Mesendoderm (in vitro differentiated cells): ENCODE data around the gene ADGRG6.

ENCODE experiments used
- DNase-seq: peaks from one replicate; pipeline ENCODE4 v3.0.0; 2013
- H2AK5ac ChIP-seq: 2 replicates; pipeline ENCODE4 v1.6.1; 2013; ENCODE audit warnings: low read length, inconsistent platforms
- H2BK120ac ChIP-seq: 2 replicates; pipeline ENCODE4 v1.6.1; 2013; ENCODE audit warnings: low read depth, mild to moderate bottlenecking, low read length, moderate library complexity, mixed read lengths
- H2BK15ac ChIP-seq: replicated peaks from 2 replicates; pipeline ENCODE4 v1.6.1; 2013; ENCODE audit warnings: low read depth, mild to moderate bottlenecking, moderate library complexity
- H2BK5ac ChIP-seq: 2 replicates; pipeline ENCODE4 v1.6.1; 2013; ENCODE audit warnings: low read length, inconsistent platforms
- H3K18ac ChIP-seq: 2 replicates; pipeline ENCODE4 v1.6.1; 2013; ENCODE audit warnings: mild to moderate bottlenecking, low read length, mixed read lengths
- H3K23ac ChIP-seq: one replicate; pipeline ENCODE4 v1.6.1; 2013; ENCODE audit warnings: low read length
- H3K27ac ChIP-seq: 2 replicates; pipeline ENCODE4 v1.5.1; 2013; ENCODE audit warnings: low read depth, mild to moderate bottlenecking, inconsistent platforms, low read length, moderate library complexity
- H3K27me3 ChIP-seq: 2 replicates; pipeline ENCODE4 v1.6.1; 2013; ENCODE audit warnings: low read length, control low read depth, mild to moderate bottlenecking, inconsistent platforms; ENCODE audit not compliant: insufficient read depth, poor library complexity
- H3K36me3 ChIP-seq: 2 replicates; pipeline ENCODE4 v1.6.1; 2013; ENCODE audit warnings: low read length, inconsistent platforms; ENCODE audit not compliant: control insufficient read depth, insufficient read depth
- H3K4ac ChIP-seq: one replicate; pipeline ENCODE4 v1.6.1; 2013; ENCODE audit warnings: low read depth, mild to moderate bottlenecking, low read length, moderate library complexity
- H3K4me1 ChIP-seq: 2 replicates; pipeline ENCODE4 v1.6.1; 2013; ENCODE audit warnings: low read depth, low read length, inconsistent platforms; ENCODE audit not compliant: control insufficient read depth
- H3K4me2 ChIP-seq: 2 replicates; pipeline ENCODE4 v1.6.1; 2013; ENCODE audit warnings: low read length
- H3K4me3 ChIP-seq: 2 replicates; pipeline ENCODE4 v1.5.1; 2013; ENCODE audit warnings: mild to moderate bottlenecking, low read length
- H3K56ac ChIP-seq: one replicate; pipeline ENCODE4 v1.6.1; 2013; ENCODE audit warnings: low read length
- H3K79me1 ChIP-seq: 2 replicates; pipeline ENCODE4 v1.6.1; 2013; ENCODE audit warnings: low read length, inconsistent platforms
- H3K79me2 ChIP-seq: 2 replicates; pipeline ENCODE4 v1.6.1; 2013; ENCODE audit warnings: mild to moderate bottlenecking, low read length; ENCODE audit not compliant: control insufficient read depth, insufficient read depth
- H3K9ac ChIP-seq: 2 replicates; pipeline ENCODE4 v1.6.1; 2013; ENCODE audit warnings: low read length, inconsistent platforms
- H4K5ac ChIP-seq: one replicate; pipeline ENCODE4 v1.6.1; 2013; ENCODE audit warnings: low read length
- H4K8ac ChIP-seq: one replicate; pipeline ENCODE4 v1.6.1; 2013; ENCODE audit warnings: low read depth, mild to moderate bottlenecking, control low read depth, low read length, moderate library complexity
- WGBS: extraction: QIAGEN DNeasy Blood & Tissue Kit; methylation state at CpG from one replicate; pipeline ENCODE4 v1.1.7; 2013; ENCODE audit warnings: low lambda C conversion rate, missing lambda C conversion rate; ENCODE audit not compliant: insufficient coverage; ENCODE audit errors: extremely low coverage; 5-methylcytosine and 5-hydroxymethylcytosine counted together

ADGRG6 gene

DNA sequence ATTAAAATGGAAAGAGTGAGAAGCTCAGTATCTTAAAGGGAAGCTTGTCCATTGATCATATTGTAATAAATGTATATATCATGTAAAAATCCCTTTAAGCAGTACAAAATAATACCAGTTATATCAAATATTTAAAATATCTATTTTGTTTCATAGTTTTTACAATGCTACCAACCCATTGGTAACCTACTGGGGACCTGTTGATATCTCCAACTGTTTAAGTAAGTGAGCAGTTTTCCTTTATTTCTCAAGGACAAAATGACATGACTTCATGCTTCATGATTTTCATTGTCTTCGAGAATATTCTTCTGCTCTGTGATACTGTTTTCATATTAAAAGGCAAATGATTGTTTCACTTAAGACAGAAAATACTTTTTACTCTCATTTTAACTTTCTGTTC is 100.0 kb downstream of the ADGRG6 start:
- Histone ChIP-seq H3K27me3 (no peaks in the 10 kb centered on the region), H3K79me2 (no peaks in the 10 kb centered on the region), H3K4ac (no peak overlapping the region), H3K4me2 (no peak overlapping the region), H2BK15ac (no peak overlapping the region), H3K36me3 (no peaks in the 10 kb centered on the region), H2BK5ac (no peak overlapping the region), H3K4me3 (no peak overlapping the region), H3K56ac (no peak overlapping the region), H3K27ac (no peak overlapping the region), H4K5ac (no peak overlapping the region), H2BK120ac (no peak overlapping the region), H3K4me1 (peaks cover 6% of the 10 kb centered on the region), H2AK5ac (no peak overlapping the region), H4K8ac (no peak overlapping the region), H3K9ac (no peak overlapping the region), H3K18ac (no peak overlapping the region), H3K23ac (no peak overlapping the region), H3K79me1 (no peaks in the 10 kb centered on the region)
- no peak for DNase-seq
- no CpG with 5 or more reads among the region's 1 CpG for WGBS

DNA sequence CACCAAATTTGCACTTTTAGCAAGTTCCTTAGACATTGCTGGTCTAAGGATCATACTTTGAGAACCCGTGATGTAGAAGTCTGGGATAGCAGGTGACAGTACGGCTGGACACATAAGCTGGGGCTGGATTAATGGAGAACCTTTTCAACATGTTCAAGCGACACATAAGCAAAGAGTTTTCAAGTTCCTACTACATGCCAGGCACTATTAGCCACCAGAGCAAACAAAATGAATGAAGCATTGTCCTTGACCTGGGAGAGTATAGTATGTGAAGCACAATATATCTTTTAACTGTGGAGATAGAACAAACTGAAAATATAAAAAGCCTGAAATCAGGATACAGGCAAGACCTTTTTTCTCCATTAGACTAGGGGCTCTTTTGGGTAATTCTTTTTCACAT is 102.9 kb downstream of the ADGRG6 start:
- WGBS, result no CpG with 5 or more reads among the region's 3 CpGs

DNA sequence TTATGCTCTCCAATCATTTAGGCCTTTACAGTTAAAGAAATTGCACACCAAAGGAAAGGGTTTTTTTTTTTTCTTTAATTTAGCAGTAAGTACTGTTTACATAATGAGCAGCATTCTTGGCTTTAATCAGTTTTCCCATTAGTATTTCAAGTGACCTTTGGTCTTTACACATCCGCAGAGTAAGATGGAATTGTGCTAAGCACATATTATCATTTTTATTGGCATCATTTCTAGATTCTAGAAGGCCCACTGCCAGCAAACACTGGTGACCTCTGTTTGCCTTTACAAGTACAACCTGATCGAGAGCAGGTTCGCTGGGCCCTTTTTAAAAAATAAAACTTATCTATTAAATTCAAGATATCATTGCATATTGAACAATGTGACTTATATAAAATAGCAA is 104.3 kb downstream of the ADGRG6 start:
- Histone ChIP-seq H3K27me3 (no peaks in the 10 kb centered on the region), H2BK5ac (no peak overlapping the region), H3K4me2 (no peak overlapping the region), H3K4ac (no peak overlapping the region), H3K9ac (no peak overlapping the region), H3K4me1 (no peaks in the 10 kb centered on the region), H3K18ac (no peak overlapping the region), H3K27ac (no peak overlapping the region), H4K5ac (no peak overlapping the region), H4K8ac (no peak overlapping the region), H3K79me2 (no peaks in the 10 kb centered on the region), H3K23ac (no peak overlapping the region), H3K79me1 (no peaks in the 10 kb centered on the region), H2BK120ac (no peak overlapping the region), H2BK15ac (no peak overlapping the region), H2AK5ac (no peak overlapping the region), H3K56ac (no peak overlapping the region), H3K4me3 (no peak overlapping the region), H3K36me3 (no peaks in the 10 kb centered on the region)
- WGBS, result no CpG with 5 or more reads among the region's 3 CpGs
- no peak for DNase-seq

More for the DNA sequence above, 102.9 kb downstream of the ADGRG6 start:
- Histone ChIP-seq H3K79me1 (no peaks in the 10 kb centered on the region), H4K8ac (no peak overlapping the region), H3K4ac (no peak overlapping the region), H2AK5ac (no peak overlapping the region), H3K4me1 (peaks cover 6% of the 10 kb centered on the region), H3K4me3 (no peak overlapping the region), H3K79me2 (no peaks in the 10 kb centered on the region), H3K27ac (no peak overlapping the region), H3K56ac (no peak overlapping the region), H2BK5ac (no peak overlapping the region), H2BK120ac (no peak overlapping the region), H3K4me2 (no peak overlapping the region), H3K23ac (no peak overlapping the region), H3K18ac (no peak overlapping the region), H3K9ac (no peak overlapping the region), H4K5ac (no peak overlapping the region), H3K27me3 (no peaks in the 10 kb centered on the region), H3K36me3 (no peaks in the 10 kb centered on the region), H2BK15ac (no peak overlapping the region)
- DNase-seq, result no peak

DNA sequence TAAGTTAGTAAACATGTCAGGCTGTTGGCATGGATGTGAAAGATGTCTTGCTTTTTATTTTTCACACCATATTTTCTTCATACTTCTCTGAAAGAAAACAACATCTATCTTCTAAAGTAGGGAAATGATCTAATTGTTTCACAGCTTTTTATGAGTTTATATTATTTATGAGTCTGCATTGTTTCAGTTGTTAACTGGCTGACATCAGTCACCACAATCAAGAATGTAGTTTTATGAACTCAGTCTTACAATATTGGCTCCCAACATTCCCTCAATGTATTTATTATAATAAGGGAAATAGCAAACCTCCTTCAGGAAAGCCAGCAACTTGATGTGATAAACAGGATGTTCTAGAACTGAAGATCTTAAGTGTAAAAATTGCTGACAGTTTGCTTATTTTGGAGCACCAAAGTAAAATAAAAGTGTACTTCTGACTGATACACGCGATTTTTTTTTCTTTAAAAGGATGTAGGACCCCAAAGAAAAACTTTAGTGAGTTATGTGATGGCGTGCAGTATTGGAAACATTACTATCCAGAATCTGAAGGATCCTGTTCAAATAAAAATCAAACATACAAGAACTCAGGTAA is 106.0 kb downstream of the ADGRG6 start:
- Histone ChIP-seq H3K56ac (no peak overlapping the region), H3K4ac (no peak overlapping the region), H3K79me2 (no peaks in the 10 kb centered on the region), H2BK120ac (no peak overlapping the region), H3K36me3 (no peaks in the 10 kb centered on the region), H4K8ac (no peak overlapping the region), H3K4me3 (no peak overlapping the region), H2BK15ac (no peak overlapping the region), H2BK5ac (no peak overlapping the region), H3K9ac (no peak overlapping the region), H3K79me1 (no peaks in the 10 kb centered on the region), H3K27ac (no peak overlapping the region), H3K4me2 (no peak overlapping the region), H3K18ac (no peak overlapping the region), H4K5ac (no peak overlapping the region), H3K27me3 (no peaks in the 10 kb centered on the region), H2AK5ac (no peak overlapping the region), H3K4me1 (no peaks in the 10 kb centered on the region), H3K23ac (no peak overlapping the region)
- no peak for DNase-seq
- no CpG with 5 or more reads among the region's 3 CpGs for WGBS

DNA sequence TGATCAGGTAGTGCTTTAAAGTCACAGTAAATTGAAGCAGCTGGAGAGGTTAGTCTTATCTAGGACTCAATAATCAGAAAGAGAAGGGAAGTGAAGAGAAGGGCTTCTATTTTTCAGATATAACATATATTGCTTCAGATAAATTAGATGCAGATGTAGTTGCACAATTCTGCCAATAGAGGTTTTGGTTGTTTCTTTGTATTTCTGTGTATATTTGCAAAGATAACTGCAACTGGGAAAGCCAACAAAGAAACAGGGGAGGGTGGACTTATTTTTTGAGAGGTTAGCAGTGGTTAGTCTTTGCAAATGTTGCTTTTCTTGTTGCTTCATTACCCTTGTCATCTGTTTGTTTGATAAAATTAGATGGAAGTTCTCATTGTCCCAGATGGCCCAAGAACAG is 106.6 kb downstream of the ADGRG6 start:
- Histone ChIP-seq H3K36me3 (no peaks in the 10 kb centered on the region), H2BK120ac (no peak overlapping the region), H3K18ac (no peak overlapping the region), H4K8ac (no peak overlapping the region), H3K4ac (no peak overlapping the region), H3K79me2 (no peaks in the 10 kb centered on the region), H2BK5ac (no peak overlapping the region), H3K4me1 (no peaks in the 10 kb centered on the region), H4K5ac (no peak overlapping the region), H3K27ac (no peak overlapping the region), H3K23ac (no peak overlapping the region), H3K4me2 (no peak overlapping the region), H2BK15ac (no peak overlapping the region), H3K79me1 (no peaks in the 10 kb centered on the region), H3K9ac (no peak overlapping the region), H3K56ac (no peak overlapping the region), H3K4me3 (no peak overlapping the region), H3K27me3 (no peaks in the 10 kb centered on the region), H2AK5ac (no peak overlapping the region)
- DNase-seq, result no peak

DNA sequence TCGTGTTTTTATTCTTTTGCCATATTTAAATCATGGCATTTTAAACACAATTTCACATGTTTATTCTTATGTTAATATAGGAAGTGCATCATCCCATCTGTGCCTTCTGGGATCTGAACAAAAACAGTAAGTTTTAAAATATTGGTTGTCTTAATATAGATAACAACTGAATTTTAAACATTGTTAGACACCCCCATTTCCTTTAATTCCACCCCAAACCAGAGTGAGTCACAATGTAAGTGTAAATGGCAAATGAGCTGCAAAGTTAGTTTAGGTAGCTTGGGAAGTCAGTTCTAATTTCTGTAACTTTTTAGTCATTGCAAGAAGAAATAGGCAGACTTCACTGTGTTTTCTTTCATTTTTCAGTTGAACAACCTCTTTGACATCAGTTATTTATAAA is 108.0 kb downstream of the ADGRG6 start:
- WGBS, result no CpG with 5 or more reads among the region's 1 CpG
- H3K27ac ChIP-seq, result no peak overlapping the region
- no peaks in the 10 kb centered on the region for H3K36me3 ChIP-seq
- no peak overlapping the region for H4K5ac ChIP-seq
- H2AK5ac ChIP-seq, result no peak overlapping the region
- no peaks in the 10 kb centered on the region for H3K79me1 ChIP-seq
- H3K56ac ChIP-seq, result no peak overlapping the region
- no peak overlapping the region for H3K4me3 ChIP-seq
- DNase-seq, result no peak
- no peaks in the 10 kb centered on the region for H3K4me1 ChIP-seq
- no peak overlapping the region for H3K9ac ChIP-seq
- no peak overlapping the region for H3K4me2 ChIP-seq
- no peak overlapping the region for H3K18ac ChIP-seq
- H3K23ac ChIP-seq, result no peak overlapping the region
- no peak overlapping the region for H4K8ac ChIP-seq
- H3K4ac ChIP-seq, result no peak overlapping the region
- no peak overlapping the region for H2BK120ac ChIP-seq
- no peak overlapping the region for H2BK5ac ChIP-seq
- H2BK15ac ChIP-seq, result no peak overlapping the region
- H3K79me2 ChIP-seq, result no peaks in the 10 kb centered on the region
- no peaks in the 10 kb centered on the region for H3K27me3 ChIP-seq
